Activated CD4-positive, alpha-beta T cell treated with anti-CD3 and anti-CD28 coated beads, Interleukin-10, Interleukin-2, amounts not matched to agents 100 ng/mL and 50 ng/mL, durations not matched to agents 16 hours and 8 hours (primary cell): Measurements from ENCODE around the gene VPS13D.
A peak's percentile ranks its signal among the peaks of the same experiment; 100 is the strongest.
"Not testable (repeated sequence)": the region's sequence is repeated elsewhere in the genome, so short reads cannot be mapped to it uniquely, and the experiment has no call there.

Source experiments
- DNase-seq: peaks from one replicate; pipeline ENCODE4 v3.0.0-alpha.2; 2020

The VPS13D gene

DNA sequence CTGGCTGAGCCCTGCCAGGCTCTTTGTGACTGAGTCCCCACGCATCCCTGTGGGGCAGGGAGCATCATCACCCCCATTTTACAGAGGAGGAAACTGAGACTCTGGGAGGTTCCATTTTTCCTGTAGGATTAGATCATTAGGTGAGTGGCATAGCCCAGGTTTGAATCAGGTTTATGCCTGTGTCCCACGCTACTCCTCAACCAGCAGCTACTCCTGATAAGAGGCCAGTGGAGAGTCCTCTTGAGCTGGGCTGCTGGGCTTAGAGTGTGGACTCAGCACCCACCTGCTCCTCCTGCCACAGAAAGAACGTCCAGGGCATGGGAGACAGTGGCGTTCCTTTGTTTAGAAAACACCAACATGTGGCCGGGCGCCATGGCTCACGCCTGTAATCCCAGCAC is 32.3 kb upstream of the VPS13D start:
- DNase-seq, result no peak

DNA sequence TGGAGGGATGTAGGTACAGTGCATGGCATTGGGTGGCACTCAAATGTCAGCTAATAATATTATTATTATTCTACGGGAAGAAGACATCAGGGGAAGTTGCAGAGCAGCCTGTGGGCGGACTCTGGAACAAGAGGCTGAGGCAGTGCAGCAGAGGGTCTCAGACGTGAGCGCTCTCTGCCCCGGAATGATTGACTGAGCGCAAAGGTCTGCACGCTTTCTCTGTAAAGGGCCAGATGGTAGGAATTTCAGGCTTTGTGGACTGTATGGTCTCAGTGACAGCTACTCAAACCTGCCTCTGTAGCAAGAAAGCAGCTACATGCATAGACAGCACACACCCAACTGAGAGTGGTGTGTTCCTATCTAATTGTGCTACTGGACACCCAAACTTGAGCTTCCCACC is 29.6 kb upstream of the VPS13D start:
- DNase-seq, result no peak

DNA sequence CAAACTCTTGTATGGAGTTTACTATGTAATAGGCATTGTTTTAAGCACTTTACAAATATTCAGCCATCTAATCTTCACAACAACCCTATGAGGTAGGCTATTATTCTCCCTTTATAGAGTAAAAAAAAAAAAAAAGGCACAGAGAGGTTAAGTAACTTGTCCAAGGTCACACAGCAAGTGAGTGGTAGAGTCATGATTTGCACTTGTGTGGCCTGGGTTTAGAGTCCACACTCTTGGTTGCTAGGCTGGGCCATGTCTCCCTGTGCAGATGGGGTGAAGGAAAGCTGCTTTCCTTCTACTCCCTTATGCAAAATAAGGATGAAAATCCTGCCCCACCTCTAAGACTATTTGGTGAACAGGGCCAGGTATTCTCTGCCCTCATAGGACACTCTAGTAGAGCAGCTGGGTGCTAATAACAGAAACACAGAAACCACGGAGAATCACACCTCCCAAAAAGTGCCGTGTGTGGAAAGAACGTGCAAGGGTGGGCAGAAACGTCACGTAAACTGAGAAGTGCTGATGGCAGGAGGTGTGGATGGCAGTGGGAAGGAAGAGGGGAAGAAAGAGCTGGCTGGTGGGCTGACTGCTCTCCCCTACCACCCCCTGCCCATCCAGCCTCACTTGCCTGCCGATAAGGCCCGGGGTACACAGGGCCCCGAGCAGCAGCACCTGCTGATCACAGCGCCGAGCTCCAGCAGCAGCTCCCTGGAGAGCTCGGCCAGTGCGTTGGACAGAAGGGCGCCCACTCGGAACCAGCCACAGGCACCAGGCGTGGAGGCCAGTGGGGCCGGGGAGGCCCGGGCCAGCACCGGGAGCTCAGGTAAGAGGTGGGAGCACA is 28.3 kb upstream of the VPS13D start:
- DNase-seq, result peak; percentile 39

DNA sequence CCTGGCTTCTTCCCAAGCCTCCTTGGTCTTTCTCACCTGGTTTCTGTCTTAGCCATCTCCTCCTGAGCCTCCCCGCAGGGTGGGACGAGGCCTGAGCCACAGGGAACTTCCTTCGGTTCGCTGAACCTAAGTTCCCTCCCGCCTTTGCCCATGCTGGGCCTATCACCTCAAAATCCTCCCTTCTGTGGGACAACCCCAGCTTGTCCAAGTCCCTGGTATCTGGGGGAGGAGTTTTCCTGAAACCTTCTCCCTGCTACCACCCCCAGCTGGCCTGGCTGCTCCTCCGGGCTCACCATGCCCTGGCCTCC is 27.7 kb upstream of the VPS13D start:
- DNase-seq, result no peak

DNA sequence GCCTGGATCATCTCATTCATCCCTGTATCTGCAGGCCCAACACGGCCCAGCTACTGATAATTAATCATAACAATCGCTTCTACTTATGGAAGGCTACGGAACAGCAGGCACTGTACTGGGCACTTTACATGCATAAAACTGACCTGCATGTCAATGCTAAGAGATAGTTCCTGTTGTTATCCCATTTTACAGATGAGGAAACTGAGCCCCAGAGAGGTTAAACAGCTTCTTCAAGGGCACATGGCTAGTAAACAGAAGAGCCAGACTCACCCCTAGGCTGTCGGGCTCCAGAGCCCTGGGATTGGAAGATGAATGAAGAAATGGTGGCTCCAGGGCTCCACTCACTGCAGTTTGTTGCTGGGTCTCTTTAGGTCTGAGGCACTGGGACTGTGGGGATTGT is 27.3 kb upstream of the VPS13D start:
- no peak for DNase-seq

DNA sequence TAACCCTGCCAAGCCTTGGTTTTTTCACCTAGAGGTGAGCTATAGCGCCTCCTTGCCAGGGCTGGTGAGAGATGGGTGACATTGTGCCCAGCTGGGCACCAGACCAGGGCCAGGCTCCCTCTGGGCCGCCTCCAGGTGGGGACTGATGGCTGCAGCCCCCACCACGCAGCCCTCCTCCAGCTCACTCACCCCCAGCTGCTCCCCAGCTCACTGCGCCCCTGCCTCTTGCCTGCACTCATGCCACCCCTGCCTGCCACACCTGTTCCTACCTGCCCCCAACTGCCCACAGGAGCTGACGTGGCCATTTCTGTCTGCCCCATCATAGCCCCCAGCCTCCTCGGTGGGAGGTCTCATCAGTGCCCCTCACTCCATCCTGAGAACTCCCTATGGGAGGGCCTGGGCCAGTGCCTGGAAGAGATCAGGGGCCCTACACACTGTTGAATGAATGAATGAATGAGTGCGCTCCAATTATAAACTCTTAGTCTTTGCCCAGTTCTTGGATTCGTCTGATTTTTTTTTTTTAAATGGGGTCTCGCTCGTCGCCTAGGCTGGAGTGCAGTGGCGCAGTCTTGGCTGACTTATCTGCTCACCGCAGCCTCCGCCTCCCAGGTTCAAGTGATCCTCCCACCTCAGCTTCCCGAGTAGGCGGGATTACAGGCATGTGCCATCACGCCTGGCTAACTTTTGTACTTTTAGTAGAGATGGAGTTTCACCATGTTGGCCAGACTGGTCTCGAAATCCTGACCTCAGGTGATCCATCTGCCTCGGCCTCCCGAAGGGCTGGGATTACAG is 26.4 kb upstream of the VPS13D start:
- DNase-seq, result no peak

DNA sequence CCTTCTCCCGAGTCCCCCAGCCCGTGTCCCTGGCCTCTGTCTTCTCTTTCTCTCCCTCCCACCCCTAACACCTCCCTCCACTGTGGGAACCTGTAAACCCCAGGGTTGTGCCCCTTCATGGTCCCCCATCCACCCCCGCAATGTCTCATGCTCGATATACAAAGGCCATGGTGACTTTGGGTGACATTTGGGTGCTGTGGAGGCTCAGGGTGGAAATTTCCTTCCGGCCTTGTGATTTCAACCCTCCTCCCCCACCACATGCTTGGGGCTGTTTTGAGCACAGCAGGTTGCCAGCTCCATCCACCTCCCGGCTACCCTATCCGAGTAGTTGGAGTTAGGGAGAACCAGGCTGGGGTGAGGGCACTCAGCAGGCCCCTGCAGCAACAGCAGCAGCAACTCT is 25.7 kb upstream of the VPS13D start:
- DNase-seq, result peak; percentile 36

DNA sequence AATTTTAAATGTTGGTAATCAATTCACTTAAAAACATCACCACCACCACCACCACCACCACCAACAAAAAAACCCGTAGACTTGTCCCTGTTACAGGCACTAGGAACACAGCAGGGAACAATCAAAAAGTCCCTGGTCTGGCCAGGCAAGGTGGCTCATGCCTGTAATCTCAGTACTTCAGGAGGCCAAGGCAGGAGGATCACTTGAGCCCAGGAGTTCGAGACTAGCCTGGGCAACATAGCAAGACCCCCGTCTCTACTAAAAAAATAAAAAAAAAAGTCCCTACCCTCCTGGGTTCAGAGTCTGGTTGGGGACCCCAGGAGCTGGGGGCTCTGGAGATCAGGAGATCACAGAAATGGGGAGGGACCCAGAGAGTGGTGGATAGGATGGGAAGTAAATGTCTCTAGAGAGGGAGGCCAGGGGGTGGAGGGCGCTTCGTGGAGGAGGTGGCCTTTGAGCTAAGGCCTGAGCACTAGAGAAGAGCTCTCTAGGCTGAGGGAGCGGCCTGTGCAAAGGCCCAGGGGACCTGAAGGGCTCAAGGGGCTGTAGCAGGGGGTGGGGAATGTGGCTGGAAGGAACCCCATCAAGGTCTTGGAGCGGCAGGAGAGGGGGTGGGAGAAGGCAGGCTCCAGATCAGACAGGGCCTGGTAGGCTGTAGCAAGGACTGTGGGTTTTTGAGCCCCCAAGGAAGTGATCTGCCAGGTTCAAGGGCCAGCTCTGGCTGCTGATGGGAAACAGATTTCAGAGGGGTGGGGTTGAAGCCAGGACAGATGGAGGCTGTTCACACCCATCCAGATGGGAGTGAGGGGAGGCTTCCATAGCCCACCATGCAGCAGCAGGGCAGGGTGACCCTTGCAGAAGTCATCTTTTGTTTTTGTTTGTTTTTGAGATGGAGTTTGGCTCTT is 24.8 kb upstream of the VPS13D start:
- DNase-seq, result no peak

DNA sequence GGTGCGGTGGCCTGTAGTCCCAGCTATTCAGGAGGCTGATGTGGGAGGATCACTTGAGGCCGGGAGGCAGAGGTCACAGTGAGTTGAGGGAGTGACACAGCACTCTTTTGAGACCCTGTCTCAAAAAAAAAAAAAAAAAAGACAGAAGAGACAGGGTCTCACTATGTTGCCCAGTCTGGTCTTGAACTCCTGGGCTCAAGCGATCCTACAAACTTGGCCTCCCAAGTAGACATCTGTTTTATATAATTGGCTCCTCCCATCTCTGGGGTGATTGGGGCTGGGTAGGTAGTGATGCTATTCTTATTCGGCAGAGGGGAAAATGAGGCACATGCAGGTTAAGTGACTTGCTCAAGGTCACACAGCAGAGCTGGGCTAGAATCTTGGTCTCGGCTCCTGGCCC is 23.6 kb upstream of the VPS13D start:
- DNase-seq, result no peak

DNA sequence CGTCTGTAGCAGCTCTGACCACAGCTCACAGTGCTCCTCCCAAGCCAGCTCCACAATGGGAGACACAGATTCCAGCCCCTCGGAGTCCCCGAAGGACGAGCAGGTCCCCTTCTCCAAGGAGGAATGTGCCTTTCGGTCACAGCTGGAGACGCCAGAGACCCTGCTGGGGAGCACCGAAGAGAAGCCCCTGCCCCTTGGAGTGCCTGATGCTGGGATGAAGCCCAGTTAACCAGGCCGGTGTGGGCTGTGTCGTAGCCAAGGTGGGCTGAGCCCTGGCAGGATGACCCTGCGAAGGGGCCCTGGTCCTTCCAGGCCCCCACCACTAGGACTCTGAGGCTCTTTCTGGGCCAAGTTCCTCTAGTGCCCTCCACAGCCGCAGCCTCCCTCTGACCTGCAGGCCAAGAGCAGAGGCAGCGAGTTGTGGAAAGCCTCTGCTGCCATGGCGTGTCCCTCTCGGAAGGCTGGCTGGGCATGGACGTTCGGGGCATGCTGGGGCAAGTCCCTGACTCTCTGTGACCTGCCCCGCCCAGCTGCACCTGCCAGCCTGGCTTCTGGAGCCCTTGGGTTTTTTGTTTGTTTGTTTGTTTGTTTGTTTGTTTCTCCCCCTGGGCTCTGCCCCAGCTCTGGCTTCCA is 22.9 kb upstream of the VPS13D start:
- no peak for DNase-seq

DNA sequence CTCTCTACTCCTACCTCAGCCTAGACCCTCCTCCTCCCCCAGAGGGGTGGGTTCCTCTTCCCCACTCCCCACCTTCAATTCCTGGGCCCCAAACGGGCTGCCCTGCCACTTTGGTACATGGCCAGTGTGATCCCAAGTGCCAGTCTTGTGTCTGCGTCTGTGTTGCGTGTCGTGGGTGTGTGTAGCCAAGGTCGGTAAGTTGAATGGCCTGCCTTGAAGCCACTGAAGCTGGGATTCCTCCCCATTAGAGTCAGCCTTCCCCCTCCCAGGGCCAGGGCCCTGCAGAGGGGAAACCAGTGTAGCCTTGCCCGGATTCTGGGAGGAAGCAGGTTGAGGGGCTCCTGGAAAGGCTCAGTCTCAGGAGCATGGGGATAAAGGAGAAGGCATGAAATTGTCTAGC is 21.6 kb upstream of the VPS13D start:
- no peak for DNase-seq

DNA sequence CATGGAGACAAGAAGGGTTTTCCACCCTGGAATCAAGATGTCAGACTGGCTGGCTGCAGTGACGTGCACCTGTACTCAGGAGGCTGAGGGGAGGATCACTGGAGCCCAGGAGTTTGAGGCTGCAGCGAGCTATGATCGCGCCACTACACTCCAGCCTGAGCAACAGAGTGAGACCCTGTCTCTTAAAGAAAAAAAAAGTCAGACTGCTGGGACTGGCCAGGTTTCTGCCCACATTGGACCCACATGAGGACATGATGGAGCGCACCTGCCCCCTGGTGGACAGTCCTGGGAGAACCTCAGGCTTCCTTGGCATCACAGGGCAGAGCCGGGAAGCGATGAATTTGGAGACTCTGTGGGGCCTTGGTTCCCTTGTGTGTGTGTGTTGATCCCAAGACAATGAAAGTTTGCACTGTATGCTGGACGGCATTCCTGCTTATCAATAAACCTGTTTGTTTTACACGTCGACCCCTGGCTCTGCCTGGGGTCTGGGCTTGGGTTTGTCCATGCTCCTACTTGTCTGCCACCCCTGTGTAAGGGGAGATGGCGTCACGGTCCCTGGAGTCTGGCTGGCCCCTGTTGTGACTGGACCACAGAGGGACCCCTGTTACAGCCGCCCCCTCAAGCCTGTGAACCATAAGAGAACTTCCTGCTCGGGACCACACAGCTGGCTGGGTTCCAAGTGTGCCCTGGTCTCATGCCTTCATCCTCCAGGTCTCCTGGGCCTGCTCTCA is 20.9 kb upstream of the VPS13D start:
- DNase-seq, result peak; percentile 85

DNA sequence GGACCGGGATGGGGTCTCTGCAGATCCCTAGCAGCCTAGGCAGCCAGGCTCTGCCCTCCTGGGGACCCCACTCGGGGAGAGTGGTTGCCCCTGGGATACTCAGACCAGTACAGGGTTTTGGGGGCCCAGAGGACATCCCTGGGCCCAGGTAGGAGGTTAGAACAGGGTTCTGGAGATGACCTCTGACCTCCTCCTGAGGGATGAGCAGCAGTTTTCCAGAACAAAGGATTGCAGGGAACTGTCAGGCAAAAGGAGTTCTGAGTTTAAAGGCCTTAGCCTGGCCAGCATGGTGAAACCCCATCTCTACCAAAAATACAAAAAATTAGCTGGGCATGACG is 20.4 kb upstream of the VPS13D start:
- DNase-seq, result no peak

DNA sequence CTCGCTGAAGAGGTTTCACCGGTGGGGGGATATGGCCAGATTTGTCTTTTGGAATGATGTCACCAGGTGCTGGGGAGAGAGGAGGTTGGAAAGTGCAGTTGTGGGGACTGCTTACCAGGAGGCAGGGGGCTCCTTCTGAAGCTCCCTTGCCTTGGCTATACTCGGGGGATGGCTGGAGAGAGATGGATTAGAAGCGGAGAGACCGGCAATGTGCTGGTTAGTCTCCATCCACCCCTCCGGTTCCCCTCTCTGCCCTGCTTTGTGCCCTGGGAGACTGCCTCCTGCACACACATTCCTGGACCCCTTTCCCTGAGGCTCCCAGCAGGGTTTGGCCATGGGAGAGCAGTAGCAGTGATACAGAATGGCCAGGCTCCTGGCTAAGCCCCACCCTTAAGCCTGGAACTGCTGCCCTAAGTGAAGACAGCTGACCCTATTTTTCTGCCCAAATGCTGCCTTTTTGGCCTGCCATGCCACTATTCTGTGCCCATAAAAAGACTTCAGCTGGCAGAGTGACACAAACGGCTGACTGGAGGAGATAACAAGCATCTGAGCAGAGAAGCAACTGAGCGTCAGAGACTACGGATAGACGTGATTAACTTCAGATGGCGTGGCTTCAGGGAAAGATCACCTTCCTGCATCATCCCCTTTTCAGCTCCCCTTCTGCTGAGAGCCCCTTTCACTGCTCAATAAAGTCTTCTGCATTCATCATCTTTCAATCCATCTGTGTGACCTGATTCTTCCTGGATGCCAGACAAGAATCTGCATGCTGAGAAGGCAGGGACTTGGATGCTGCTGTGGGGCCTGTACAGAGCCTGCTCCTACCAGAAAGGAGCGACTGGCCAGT is 14.5 kb upstream of the VPS13D start:
- no peak for DNase-seq

DNA sequence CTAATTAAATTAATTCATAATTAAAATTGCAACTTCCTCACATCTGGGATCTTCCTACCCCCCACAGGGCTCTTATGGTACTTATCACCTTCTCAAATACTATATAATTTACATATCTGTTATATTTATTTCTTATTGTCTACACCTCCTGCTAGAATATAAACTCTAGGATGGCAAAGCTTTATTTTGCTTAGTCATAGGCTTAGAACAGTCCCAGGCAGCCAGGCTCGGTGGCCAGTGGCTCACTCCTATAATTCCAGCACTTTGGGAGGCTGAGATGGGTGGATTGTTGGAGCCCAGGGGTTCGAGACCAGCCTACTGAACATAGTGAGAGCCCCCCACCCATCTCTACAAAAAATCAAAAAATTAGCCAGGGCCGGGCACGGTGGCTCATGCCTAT is 10.0 kb upstream of the VPS13D start:
- DNase-seq, result no peak

DNA sequence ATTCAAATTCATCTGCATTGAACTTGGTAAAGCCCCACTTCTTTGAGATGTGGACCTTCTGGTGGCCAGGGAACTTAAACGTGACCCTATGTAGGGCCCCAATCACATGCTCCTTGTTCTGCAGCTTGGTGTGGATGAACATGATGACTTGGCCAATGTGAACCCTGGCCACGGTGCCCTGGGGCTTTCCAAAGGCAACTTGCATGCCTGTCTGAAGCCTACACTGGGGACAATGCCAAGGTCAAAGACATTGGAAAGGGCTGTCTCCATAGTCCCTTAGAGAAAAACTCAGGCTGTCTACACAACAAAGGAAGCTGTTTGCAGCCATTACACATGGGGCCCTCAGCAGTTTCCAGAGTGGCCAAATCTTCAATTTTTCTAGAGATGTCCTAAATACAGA is 8.9 kb upstream of the VPS13D start:
- no peak for DNase-seq

DNA sequence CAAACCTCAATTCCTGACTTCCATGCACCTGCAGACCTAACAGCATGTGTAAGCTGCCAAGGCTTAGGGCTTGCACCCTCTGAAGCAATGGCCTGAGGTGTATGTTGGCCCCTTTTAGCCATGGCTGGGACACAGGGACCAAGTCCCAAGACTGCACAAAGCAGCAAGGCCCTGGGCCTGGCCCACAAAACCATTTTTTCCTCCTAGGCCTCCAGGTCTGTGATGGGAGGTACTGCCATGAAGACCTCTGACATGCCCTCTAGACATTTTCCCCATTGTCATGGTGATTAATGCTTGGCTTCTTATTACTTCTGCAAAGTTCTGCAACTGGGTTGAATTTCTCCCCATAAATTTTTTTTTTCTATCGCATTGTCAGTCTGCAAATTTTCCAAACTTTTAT is 7.1 kb upstream of the VPS13D start:
- DNase-seq, result not testable (repeated sequence)

DNA sequence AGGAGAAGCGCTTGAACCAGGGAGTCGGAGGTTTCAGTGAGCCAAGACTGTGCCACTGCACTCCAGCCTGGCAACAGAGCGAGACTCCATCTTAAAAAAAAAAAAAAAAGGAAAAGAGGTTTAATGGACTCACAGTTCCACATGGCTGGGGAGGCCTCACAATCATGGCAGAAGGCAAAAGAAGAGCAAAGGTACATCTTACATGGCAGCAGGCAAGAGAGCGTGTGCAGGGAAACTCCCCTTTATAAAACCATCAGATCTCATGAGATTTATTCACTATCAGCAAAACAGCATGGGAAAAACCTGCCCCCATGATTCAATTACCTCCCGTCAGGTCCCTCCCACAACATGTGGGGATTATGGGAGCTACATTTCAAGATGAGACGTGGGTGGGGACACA is 5.7 kb upstream of the VPS13D start:
- DNase-seq, result not testable (repeated sequence)

DNA sequence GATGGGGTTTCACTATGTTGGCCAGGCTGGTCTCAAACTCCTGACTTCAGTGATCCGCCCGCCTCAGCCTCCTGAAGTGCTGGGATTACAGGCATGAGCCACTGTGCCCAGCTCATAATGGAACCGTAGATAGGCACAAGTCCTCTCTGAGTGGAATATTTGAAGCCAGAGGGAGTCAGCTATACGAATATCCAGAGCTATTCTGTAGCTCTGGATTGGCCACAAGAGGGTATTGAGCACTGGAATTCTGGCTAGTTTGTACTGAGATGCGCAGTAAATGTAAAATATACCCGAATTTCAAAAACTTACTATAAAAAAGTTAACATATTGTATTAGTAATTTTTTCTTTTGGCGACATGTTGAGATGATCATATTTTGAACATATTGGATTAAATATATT is 851 bp upstream of the VPS13D start:
- no peak for DNase-seq

DNA sequence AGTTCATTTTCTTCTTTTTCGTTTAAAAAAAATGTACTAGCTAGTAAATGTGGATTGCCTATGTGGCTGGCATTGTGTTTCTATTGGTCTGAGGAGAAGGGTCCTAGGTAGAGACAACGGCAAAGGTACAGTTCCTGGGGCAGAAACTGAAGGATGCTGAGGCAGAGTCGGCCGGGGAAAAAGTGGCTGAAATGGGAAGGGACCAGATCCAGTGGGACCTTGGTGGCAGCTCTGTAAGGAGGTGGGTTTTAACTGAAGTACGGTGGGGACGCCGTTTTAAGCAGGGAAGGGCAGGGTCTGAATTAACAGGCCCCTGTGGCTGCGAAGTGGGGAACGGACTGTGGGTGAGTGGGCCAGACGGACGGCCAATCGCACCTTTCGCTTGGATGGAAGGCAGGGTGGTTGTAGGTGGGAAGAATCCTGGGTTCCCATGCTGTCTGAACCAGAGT is 420 bp upstream of the VPS13D start:
- no peak for DNase-seq

DNA sequence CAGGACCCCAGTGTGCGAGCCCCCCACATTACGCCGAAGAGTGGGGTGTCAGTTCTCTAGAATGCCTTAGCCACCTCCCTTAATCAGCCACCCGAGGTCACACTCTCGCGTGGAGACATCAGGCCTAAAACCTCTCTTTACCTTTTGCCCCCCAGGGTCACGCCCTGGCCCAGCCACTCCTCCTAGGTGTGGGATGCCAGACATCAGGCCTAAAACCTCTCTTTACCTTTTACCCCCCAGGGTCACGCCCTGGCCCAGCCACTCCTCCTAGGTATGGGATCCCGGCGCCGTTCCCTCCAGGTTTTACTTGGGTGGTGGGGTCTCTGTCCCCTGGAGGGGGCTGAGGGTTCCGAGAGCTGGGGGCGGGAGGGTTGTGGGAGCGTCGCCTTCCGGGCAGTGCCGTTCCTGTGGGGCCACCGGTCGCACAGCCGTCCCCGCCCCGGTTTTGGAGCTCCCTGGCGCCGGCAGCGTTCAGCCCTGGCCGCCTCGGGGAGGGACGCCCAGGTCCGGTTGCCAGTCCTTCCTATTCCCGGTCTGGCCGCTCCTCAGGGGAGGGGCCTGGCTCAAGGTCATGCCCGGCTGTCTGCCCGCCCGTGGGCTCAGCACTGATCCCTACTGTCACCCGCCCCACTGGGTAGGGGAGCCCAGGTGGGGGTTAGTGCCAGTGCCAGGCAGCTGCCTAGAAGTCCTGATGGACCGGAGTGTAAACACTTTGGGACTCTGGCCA is 882 bp downstream of the VPS13D start:
- DNase-seq, result peak; percentile 3
